Measurements from ENCODE around the gene C2orf74. TPM values are rescaled to one million over a fixed set of nuclear protein-coding genes. Genes with fewer than 3 reads are reported as not detected.
A peak's percentile ranks its signal among the peaks of the same experiment; 100 is the strongest.
"Not testable (repeated sequence)": the region's sequence is repeated elsewhere in the genome, so short reads cannot be mapped to it uniquely, and the experiment has no call there.

C2orf74 gene
- 1 to 10 TPM; 3.7 to 7.1 (median 6.1) TPM for total RNA-seq

- Mint-ChIP-seq H3K4me3 (no peak within 1 kb of the TSS), H3K36me3 (ENCODE audit: insufficient read depth) (peaks cover 43% of the 10 kb centered on the region), H3K4me1 (ENCODE audit: low read depth) (peaks cover 2% of the 10 kb centered on the region), H3K9me3 (peaks cover 7% of the 10 kb centered on the region), H3K27me3 (ENCODE audit: low read depth) (no peaks in the 10 kb centered on the region)
- ATAC-seq (no peak), DNase-seq (no peak)
Measured at GRCh38 chr2:61161888-61162287, at the start of gene C2orf74. Gene C2orf74 (plus strand): TSS chr2:61162188. CDS start chr2:61162515, 327 bp downstream.

- H3K9me3 Mint-ChIP-seq = peaks cover 4% of the 10 kb centered on the region
- peaks cover 32% of the 10 kb centered on the region for H3K36me3 Mint-ChIP-seq (ENCODE audit: insufficient read depth)
- ATAC-seq = no peak
- H3K4me3 Mint-ChIP-seq = no peak overlapping the region
- DNase-seq = no peak
- H3K4me1 Mint-ChIP-seq (ENCODE audit: low read depth) = peaks cover 3% of the 10 kb centered on the region
- no peaks in the 10 kb centered on the region for H3K27me3 Mint-ChIP-seq (ENCODE audit: low read depth)
Measured at GRCh38 chr2:61114147-61114546, 47.8 kb upstream of the C2orf74 start.

- H3K4me1 Mint-ChIP-seq (ENCODE audit: low read depth) = peaks cover 3% of the 10 kb centered on the region
- DNase-seq (no peak), ATAC-seq (no peak)
- H3K27me3 Mint-ChIP-seq (ENCODE audit: low read depth) = no peaks in the 10 kb centered on the region
- H3K36me3 Mint-ChIP-seq (ENCODE audit: insufficient read depth) = peaks cover 29% of the 10 kb centered on the region
- H3K4me3 Mint-ChIP-seq = no peak overlapping the region
- peaks cover 4% of the 10 kb centered on the region for H3K9me3 Mint-ChIP-seq
Measured at GRCh38 chr2:61116302-61116701, 45.7 kb upstream of the C2orf74 start.

- Mint-ChIP-seq H3K27me3 (ENCODE audit: low read depth) (no peaks in the 10 kb centered on the region), H3K36me3 (ENCODE audit: insufficient read depth) (peaks cover 20% of the 10 kb centered on the region), H3K9me3 (peaks cover 4% of the 10 kb centered on the region), H3K4me1 (ENCODE audit: low read depth) (peaks cover 3% of the 10 kb centered on the region), H3K4me3 (no peak overlapping the region)
- DNase-seq = no peak
- peak; percentile 43 to 52 for ATAC-seq
Measured at GRCh38 chr2:61117534-61117933, 44.5 kb upstream of the C2orf74 start.

- no peak overlapping the region for H3K4me3 Mint-ChIP-seq
- H3K9me3 Mint-ChIP-seq = peaks cover 5% of the 10 kb centered on the region
- no peaks in the 10 kb centered on the region for H3K4me1 Mint-ChIP-seq (ENCODE audit: low read depth)
- H3K36me3 Mint-ChIP-seq (ENCODE audit: insufficient read depth) = no peaks in the 10 kb centered on the region
- DNase-seq (no peak), ATAC-seq (no peak)
- H3K27me3 Mint-ChIP-seq (ENCODE audit: low read depth) = no peaks in the 10 kb centered on the region
Measured at GRCh38 chr2:61125123-61125710, 36.8 kb upstream of the C2orf74 start.

GRCh38 chr2:61125798-61126197 lies 36.2 kb upstream of the C2orf74 start:
- Mint-ChIP-seq H3K4me1 (ENCODE audit: low read depth) (no peaks in the 10 kb centered on the region), H3K4me3 (no peak overlapping the region), H3K9me3 (peaks cover 5% of the 10 kb centered on the region), H3K36me3 (ENCODE audit: insufficient read depth) (no peaks in the 10 kb centered on the region), H3K27me3 (ENCODE audit: low read depth) (no peaks in the 10 kb centered on the region)
- DNase-seq = no peak
- ATAC-seq = no peak

- H3K4me1 Mint-ChIP-seq (ENCODE audit: low read depth); ATAC-seq; DNase-seq: not testable (repeated sequence)
Measured at GRCh38 chr2:61128122-61128521, 33.9 kb upstream of the C2orf74 start.

GRCh38 chr2:61134141-61134540 lies 27.8 kb upstream of the C2orf74 start:
- DNase-seq = no peak
- no peak for ATAC-seq
- Mint-ChIP-seq H3K4me1 (ENCODE audit: low read depth) (no peaks in the 10 kb centered on the region), H3K4me3 (no peak overlapping the region), H3K9me3 (no peaks in the 10 kb centered on the region), H3K36me3 (ENCODE audit: insufficient read depth) (no peaks in the 10 kb centered on the region), H3K27me3 (ENCODE audit: low read depth) (no peaks in the 10 kb centered on the region)

More at GRCh38 chr2:61128122-61128521, 33.9 kb upstream of the C2orf74 start:
- H3K4me3 Mint-ChIP-seq; H3K36me3 Mint-ChIP-seq (ENCODE audit: insufficient read depth); H3K27me3 Mint-ChIP-seq (ENCODE audit: low read depth); H3K9me3 Mint-ChIP-seq: not testable (repeated sequence)

- no peak for ATAC-seq
- DNase-seq = no peak
- no peaks in the 10 kb centered on the region for H3K9me3 Mint-ChIP-seq
Measured at GRCh38 chr2:61135510-61135909, 26.5 kb upstream of the C2orf74 start.

GRCh38 chr2:61138859-61139258 lies 23.1 kb upstream of the C2orf74 start:
- H3K4me3 Mint-ChIP-seq = no peak overlapping the region
- no peak for DNase-seq
- no peaks in the 10 kb centered on the region for H3K9me3 Mint-ChIP-seq
- H3K4me1 Mint-ChIP-seq (ENCODE audit: low read depth) = no peaks in the 10 kb centered on the region
- no peaks in the 10 kb centered on the region for H3K27me3 Mint-ChIP-seq (ENCODE audit: low read depth)
- no peak for ATAC-seq
- no peaks in the 10 kb centered on the region for H3K36me3 Mint-ChIP-seq (ENCODE audit: insufficient read depth)

More at GRCh38 chr2:61135510-61135909, 26.5 kb upstream of the C2orf74 start:
- Mint-ChIP-seq H3K36me3 (ENCODE audit: insufficient read depth) (no peaks in the 10 kb centered on the region), H3K4me1 (ENCODE audit: low read depth) (no peaks in the 10 kb centered on the region), H3K27me3 (ENCODE audit: low read depth) (no peaks in the 10 kb centered on the region), H3K4me3 (no peak overlapping the region)

GRCh38 chr2:61141151-61141550 lies 20.8 kb upstream of the C2orf74 start:
- ATAC-seq (no peak), DNase-seq (no peak)
- H3K4me1 Mint-ChIP-seq (ENCODE audit: low read depth) = peaks cover 4% of the 10 kb centered on the region
- H3K27me3 Mint-ChIP-seq (ENCODE audit: low read depth) = no peaks in the 10 kb centered on the region
- no peaks in the 10 kb centered on the region for H3K36me3 Mint-ChIP-seq (ENCODE audit: insufficient read depth)
- H3K4me3 Mint-ChIP-seq = no peak overlapping the region
- no peaks in the 10 kb centered on the region for H3K9me3 Mint-ChIP-seq

GRCh38 chr2:61144697-61145268 lies 17.2 kb upstream of the C2orf74 start:
- ATAC-seq = peak; percentile 94
- H3K36me3 Mint-ChIP-seq (ENCODE audit: insufficient read depth) = peaks cover 6% of the 10 kb centered on the region
- H3K4me1 Mint-ChIP-seq (ENCODE audit: low read depth) = peaks cover 4% of the 10 kb centered on the region
- H3K27me3 Mint-ChIP-seq (ENCODE audit: low read depth) = no peaks in the 10 kb centered on the region
- peak; percentile 90 for DNase-seq
- no peaks in the 10 kb centered on the region for H3K9me3 Mint-ChIP-seq
- H3K4me3 Mint-ChIP-seq = peak overlapping the region; percentile 81

GRCh38 chr2:61145990-61146389 lies 16.0 kb upstream of the C2orf74 start:
- Mint-ChIP-seq H3K4me3 (peak overlapping the region; percentile 62), H3K4me1 (ENCODE audit: low read depth) (peaks cover 4% of the 10 kb centered on the region), H3K36me3 (ENCODE audit: insufficient read depth) (peaks cover 10% of the 10 kb centered on the region), H3K27me3 (ENCODE audit: low read depth) (no peaks in the 10 kb centered on the region), H3K9me3 (no peaks in the 10 kb centered on the region)
- DNase-seq = no peak
- ATAC-seq = no peak

GRCh38 chr2:61148091-61148490 lies 13.9 kb upstream of the C2orf74 start:
- not testable (repeated sequence) for DNase-seq; H3K27me3 Mint-ChIP-seq (ENCODE audit: low read depth); ATAC-seq; H3K9me3 Mint-ChIP-seq; H3K4me3 Mint-ChIP-seq; H3K4me1 Mint-ChIP-seq (ENCODE audit: low read depth)
- H3K36me3 Mint-ChIP-seq (ENCODE audit: insufficient read depth) = peaks cover 15% of the 10 kb centered on the region

GRCh38 chr2:61149074-61149473 lies 12.9 kb upstream of the C2orf74 start:
- no peaks in the 10 kb centered on the region for H3K9me3 Mint-ChIP-seq
- no peak overlapping the region for H3K4me3 Mint-ChIP-seq
- DNase-seq = no peak

More at GRCh38 chr2:61149074-61149473, 12.9 kb upstream of the C2orf74 start:
- Mint-ChIP-seq H3K36me3 (ENCODE audit: insufficient read depth) (peaks cover 15% of the 10 kb centered on the region), H3K27me3 (ENCODE audit: low read depth) (no peaks in the 10 kb centered on the region), H3K4me1 (ENCODE audit: low read depth) (peaks cover 4% of the 10 kb centered on the region)
- ATAC-seq = no peak

Data from activated T-cell treated with anti-CD3 and anti-CD28 coated beads, Interleukin-2, amount 50 U/mL, for 4 hours (primary cell).